Raji (cell line): Measurements from ENCODE around the gene SBNO2.

ENCODE experiments used
- POLR2A ChIP-seq: IDR thresholded peaks from 2 replicates; pipeline ENCODE4 v1.6.1; 2011; ENCODE audit warnings: low read depth, low read length, control low read depth; ENCODE audit not compliant: insufficient read depth

SBNO2 gene

GRCh38 chr19:1163934-1164683 lies 10.0 kb downstream of the SBNO2 start:
- no peak for TF ChIP-seq POLR2A

DNA sequence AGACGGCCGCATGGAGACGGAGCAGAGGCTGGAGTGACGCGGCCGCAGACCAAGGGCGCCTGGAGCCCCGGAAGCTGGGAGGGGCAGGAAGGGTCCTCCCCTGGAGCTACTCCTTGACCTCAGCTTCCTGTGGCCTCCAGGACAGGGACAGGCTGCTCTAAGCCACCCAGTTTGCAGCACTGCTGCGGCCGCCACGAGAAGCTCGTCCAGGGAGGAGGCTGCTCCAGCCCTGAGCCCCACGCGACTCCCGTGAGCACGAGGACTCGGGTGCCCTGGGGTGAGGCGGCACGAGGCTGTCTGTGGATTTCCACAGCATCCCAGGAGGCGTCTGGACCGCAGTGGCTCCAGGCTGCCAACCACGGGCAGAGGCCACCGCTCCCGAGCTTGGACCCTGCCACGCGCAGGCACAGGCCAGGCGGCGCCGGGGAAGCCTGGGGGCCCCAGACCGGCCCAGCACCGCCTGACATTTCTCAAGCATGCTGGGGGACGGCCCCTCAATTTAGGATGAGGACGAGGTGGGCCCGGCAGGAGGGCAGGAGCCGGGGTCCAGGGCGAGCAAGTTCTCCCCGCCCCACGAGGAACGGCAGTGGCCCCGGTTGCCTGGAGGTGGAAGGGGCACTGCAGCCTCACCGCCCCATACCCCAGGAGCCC lies 10.7 kb downstream of the SBNO2 start:
- no peak for TF ChIP-seq POLR2A

DNA sequence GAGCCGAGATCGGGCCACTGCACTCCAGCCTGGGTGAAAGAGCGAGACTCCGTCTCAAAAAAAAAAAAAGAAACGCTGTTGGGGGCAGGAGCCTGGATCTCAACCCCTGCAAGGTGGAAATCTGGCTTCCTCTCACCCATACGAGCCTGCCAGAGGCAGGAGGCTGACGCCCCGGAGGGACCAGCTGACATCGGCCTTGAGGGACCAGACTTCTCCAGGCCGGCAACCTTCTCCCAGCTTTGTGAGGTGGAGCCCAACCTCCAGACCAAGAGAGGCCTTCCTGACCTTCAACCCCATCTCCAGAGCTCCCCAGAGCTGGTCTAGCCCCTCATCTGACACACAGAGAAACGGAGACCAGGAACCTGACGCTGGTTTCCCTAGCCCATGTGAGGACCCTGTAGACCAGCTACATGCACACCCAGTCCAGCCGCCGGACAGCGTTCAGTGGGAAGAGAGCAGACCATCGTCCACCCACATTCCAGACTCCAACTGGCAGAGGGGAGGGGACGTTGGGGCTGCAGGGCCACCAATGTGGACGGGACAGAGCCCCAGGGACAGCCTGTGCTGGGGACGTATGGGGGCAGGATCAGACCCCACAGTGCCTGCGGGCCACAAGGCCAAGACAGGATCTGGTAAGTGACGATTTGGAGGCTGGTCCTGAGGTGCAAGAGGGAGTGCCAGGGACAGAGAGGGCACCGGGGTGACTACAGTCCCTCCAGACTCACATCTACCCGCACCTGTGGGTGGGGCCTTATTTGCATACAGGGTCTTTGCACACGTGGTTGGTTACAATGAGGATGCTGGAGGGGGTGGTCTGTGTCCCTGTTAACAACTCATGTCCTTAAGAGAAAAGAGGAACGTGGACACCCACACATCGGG lies 11.4 kb downstream of the SBNO2 start:
- TF ChIP-seq POLR2A, result no peak

GRCh38 chr19:1161716-1162115 lies 12.4 kb downstream of the SBNO2 start:
- TF ChIP-seq POLR2A, result no peak

GRCh38 chr19:1159864-1160595 lies 14.0 kb downstream of the SBNO2 start:
- TF ChIP-seq POLR2A, result no peak

- no peak for TF ChIP-seq POLR2A
Measured at GRCh38 chr19:1158885-1159448, 15.1 kb downstream of the SBNO2 start.

DNA sequence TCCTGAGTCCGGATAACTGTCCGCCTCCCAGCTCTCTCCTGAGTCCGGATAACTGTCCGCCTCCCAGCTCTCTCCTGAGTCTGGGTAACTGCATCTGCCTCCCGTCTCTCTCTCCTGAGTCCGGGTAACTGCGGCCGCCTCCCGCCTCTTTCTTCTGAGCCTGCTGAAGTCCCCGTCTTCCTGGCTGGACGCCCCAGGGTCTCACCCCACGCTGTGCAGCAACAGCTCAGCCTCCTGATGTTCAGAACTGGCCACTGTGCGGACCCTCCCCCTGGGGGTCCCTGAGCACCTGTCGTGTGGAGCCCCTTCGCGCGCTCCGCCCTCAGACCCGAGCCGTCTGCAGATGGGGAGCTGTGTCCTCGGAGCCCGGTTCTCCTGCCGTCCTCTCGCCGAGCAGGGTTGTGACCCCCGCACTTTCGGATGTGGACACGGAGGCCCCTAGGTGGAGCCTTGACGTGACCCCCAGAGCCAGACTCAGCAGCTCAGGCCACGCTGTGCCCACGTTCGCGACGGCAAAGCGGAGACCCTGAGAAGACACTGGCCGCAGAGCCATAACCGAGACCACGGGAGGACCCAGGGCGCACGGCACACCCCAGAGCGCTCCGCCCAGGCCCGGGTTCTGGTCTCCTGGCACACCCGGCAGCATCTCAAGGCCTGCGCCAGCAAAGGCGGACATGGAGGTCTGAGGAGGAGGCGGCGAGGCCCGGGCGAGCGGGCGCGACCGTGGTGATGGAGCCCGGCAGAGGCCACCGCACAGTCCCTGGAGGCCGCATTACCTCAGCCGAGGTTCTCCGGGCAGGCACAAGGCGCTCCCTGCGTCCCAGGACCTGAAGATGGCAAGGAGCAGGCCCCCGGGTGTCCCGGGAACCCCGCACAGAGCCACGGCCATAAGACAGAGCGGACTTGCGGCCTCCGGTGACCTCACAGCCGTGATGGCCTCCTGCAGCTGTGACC lies 15.9 kb downstream of the SBNO2 start:
- no peak for TF ChIP-seq POLR2A

DNA sequence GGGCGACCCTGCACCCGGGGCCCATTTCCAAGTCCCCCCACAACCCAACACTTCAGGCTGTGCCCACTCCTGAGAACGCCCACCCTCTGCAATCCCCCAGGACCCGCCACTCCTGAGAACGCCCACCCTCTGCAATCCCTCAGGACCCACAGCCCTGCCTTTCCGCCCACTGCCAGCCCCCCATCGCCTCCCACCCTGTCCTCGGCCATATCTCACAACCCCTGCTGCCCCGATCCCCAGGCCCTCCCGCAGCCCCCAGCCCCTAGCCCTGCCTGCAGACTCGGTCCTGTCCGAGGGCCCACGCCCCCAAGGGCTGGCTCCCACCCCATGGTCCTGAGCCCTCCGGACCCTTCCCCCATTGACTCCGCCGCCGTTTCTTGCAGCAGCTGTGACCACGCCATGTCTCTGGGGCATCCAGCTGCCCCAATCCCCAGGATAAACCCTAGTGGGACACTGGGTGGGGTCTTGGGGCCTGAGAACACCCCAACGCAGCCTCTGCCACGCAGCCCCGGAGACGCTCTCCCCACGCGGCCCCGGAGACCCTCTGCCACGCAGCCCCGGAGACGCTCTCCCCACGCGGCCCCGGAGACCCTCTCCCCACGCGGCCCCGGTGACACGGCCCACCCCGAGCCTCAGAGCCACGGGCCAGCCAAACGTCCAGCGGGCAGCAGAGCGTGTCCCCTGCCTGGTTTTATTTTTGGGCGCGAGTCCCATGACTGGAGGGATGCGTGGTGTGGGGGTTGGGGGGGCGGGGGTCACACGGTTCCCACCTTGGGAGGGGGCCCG lies 17.0 kb downstream of the SBNO2 start:
- no peak for TF ChIP-seq POLR2A

DNA sequence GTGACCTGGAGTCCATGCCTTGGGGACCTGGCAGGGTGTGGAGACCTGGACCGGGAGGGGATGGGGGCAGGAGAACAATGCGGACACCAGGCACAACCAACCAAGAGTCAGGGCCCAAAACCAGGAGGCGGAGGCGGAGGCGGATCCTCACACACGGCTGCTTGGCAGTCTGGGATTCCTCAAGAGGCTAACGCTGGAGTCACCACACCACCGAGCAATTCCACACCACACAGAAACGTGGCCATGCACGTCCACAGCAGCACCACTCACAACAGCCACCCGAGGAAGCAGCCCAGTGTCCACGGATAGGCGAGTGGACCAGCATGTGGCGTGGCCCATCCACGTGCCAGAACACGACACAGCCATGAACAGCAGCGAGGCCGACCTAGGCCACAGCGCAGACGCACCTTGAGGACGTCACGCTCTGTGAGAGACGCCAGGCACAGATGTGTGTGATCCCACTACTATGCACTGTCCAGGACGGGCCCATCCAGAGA lies 17.7 kb downstream of the SBNO2 start:
- TF ChIP-seq POLR2A, result no peak

- TF ChIP-seq POLR2A, result no peak
Measured at GRCh38 chr19:1155352-1156304, 18.4 kb downstream of the SBNO2 start.

GRCh38 chr19:1154731-1155351 lies 19.2 kb downstream of the SBNO2 start:
- no peak for TF ChIP-seq POLR2A
